NCI-H128 (cell line): Measurements from ENCODE around the gene CCDC183.
"Not testable (repeated sequence)": the region's sequence is repeated elsewhere in the genome, so short reads cannot be mapped to it uniquely, and the experiment has no call there.

Experiments used
- DNase-seq: peaks from one replicate; lab custom pipeline; 2025; ENCODE audit not compliant: unreplicated experiment; lab: John Stamatoyannopoulos, UW

CCDC183 gene

DNA sequence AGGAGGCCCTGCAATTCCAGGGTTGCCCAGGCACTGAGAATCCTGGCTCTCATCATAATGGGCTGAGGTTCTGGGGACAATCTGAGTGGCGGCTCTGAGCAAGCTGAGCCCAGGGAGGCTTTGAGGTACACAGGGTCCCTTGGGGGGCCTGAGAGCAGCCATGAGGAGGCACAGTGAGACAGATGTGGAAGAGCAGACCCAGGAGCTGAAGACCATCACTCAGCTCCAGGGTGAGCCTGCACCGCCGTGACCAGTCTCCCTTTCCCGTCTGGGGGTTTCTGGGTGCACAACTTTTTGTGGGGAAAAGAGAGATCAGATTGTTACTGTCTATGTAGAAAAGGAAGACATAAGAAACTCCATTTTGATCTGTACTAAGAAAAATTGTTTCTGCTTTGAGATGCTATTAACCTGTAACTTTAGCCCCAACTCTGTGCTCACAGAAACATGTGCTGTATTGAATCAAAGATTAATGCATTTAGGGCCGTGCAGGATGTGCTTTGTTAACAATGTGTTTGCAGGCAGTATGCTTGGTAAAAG lies at the start of gene CCDC183:
Gene CCDC183 (plus strand): TSS at position 101 of the 537 bp plus-strand sequence. CDS start 60 bp downstream, at position 161.
- DNase-seq = no peak

DNA sequence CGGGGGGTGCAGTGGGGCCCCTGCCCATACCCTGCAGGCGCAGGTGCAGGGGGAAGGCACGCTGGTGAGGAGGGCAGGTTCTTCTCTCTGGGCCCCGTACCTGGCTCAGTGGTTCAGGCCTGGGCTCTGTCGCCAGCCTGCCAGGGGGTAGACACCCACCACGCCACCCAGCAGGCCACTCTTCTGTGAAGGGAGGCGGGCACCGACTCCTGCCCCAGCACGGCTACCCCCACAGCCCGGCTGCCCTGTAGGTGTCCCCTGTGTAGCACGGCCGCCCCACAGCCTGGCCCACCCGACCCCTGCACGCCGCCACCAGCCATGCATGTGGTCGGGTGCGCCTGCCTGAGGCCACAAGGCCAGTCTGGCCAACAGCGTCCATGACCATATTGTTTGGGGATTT lies 49.5 kb upstream of the CCDC183 start:
- DNase-seq = no peak

DNA sequence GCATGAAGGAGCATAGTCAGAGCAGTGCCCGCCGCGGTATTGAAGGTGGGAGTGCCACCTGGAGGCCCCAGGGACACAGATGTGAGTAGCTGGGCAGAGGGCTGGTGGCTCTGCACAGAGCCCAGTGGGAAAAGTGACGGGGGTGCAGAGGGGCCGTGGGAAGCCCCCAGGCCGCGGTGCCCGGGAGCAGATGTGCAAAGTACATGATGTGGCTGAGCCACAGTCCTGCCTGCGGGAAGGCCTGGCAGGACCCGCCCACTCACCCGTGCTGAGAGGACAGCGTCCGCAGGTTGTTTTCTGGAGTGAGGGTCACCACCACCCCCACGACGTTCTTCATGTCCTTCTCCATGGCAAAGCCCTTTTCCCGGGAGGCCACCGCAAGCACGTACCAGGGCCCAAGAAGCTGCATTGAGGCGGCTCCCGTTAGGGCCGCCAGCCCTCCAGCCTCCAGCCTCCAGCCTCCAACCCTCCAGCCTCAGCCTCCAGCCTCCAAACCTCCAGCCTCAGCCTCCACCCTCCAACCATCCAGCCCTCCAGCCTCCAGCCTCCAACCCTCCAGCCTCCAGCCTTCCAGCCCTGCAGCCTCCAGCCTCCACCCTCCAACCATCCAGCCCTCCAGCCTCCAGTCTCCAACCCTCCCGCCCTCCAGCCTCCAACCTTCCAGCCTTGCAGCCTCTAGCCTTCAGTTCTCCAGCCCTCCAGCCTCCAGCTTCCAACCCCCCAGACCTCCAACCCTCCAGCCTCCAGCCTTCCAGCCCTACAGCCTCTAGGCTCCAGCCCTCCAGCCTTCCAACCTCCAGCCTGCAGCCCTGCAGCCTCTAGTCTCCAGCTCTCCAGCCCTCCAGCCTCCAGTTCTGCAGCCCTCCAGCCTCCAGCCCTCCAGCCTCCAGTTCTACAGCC lies 48.7 kb upstream of the CCDC183 start:
- DNase-seq = no peak

DNA sequence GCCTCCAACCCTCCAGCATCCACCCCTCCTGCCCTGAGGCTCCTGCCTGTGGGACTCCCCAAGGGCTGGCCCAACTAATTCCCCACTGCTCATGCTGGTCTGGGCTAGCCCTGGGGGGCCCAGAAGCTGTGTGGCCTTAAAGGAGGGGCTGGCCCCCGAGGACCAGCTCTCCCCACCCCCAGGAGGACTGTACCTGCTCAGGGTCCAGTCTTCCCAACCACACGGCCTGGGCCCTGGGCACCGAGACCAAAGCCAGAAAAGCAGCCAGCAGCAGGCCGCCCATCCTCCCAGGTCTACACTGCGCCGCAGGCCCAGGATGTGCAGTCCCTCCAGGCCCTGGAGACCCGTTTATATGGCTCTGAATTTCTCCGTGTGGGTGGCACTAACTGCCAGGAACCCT lies 47.9 kb upstream of the CCDC183 start, which contains the start of gene LCN6:
Gene LCN6 (minus strand): TSS at position 325 of the 400 bp plus-strand sequence. CDS start 42 bp downstream, at position 283.
- no peak for DNase-seq

DNA sequence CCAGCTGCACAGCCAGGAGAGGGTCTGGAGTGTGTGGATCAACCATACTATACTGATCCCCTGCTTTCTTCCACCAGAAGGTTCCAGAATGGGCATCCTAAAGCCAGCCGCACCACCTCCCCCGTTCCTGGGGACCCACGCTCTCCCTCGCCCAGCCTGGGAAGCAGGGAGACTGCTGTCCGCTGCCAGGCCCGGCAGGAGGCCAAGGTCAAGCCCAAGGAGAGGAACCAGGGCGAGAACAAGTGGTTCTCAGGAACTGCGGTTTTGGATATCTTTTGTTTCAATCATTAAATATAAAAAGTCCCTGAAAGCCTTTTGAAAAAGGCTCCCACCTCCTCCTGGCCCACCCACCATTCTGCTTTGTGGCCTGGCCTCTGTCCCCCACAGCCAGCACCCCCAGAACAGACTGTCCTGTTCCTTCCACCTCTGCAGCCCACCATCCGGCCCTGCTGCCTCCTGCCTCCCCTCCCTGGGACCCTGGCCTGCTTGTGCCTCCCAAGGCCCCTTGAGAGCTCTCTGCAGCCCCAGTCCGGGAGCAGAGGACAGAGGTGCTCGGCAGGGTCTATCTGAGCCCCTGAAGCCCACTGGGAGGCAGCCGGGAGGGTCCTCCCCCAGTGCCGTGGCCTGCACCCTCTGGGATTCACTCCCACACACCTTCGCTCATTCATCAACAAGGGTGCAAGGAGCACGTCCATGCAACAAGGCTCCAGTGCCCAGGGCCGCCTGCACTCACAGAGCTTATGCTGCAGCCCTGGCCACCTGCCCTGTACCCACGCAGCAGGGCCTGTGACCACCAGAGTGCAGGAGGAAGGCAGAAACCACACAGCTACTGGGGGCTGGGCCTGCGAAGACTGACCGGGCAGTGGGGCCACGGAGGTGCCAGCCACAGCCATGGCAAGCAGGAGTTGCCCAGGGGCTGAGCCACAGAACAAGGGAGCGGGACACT lies 47.2 kb upstream of the CCDC183 start:
- no peak for DNase-seq

DNA sequence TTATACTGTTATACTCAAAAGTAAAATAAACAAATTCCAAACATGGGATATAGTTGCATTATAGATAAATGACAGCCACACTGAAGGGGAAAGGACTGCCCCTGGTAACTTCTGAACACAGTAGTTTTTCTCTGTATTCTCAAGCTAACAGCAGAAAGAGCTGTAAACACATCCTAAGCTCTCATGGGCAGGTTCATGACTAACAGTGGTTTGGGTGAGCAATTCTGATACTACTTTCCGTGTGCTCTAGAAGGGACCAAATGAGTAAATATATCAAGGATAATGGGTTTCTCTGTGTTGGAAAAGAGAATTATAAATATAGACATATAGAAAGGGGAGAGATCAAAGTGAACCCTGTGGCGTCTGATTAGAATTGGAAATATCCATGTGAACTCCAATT lies 45.6 kb upstream of the CCDC183 start:
- DNase-seq = no peak

DNA sequence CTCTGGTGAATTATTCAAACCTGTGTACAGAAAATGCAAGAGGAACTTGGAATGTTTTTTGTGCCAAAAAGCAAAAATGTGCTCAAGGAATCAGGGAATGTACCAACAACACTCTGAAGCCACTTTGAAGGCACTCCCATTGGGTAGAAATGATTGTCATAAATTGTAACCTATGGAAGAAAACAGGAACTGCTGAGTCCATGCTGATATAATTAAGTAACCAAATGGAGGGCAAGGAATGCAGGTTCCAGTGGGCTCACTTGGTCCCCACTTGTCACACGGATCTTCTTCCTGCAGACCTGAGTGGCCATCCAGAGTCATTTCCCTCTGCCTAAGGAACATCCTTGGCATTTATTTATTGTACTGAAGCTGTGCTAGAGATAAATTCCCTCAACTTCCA lies 44.9 kb upstream of the CCDC183 start:
- no peak for DNase-seq

GRCh38 chr9:136751814-136752213 lies 44.3 kb upstream of the CCDC183 start:
- DNase-seq = no peak

GRCh38 chr9:136753371-136754058 lies 42.6 kb upstream of the CCDC183 start:
- DNase-seq = no peak

DNA sequence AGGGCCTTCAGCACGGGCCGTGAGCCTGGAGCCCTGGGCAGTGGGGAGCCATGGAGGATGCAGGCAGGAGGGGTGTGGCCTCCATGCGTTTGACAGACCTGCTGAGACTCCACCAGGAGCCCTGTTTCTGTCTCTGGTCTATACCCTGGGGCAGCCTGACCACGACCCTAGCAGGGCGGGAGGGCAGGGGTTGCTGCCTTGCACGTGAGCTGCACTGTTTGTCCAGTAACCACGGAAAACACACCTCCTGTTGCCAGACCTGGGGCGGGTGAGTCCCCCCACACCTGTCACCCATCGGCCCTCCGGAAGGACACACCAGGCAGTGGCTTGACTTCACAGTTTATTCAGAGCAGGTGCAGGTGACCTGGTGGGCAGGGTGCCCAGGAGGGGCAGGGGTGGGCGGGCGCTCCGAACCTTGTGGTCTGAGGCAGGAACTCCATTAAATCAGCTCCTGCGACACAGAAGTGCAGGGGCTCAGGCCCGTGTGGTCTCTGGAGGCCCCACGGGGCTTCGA lies 42.0 kb upstream of the CCDC183 start:
- no peak for DNase-seq

- DNase-seq = no peak
Observed at GRCh38 chr9:136754626-136755301, 41.4 kb upstream of the CCDC183 start.

DNA sequence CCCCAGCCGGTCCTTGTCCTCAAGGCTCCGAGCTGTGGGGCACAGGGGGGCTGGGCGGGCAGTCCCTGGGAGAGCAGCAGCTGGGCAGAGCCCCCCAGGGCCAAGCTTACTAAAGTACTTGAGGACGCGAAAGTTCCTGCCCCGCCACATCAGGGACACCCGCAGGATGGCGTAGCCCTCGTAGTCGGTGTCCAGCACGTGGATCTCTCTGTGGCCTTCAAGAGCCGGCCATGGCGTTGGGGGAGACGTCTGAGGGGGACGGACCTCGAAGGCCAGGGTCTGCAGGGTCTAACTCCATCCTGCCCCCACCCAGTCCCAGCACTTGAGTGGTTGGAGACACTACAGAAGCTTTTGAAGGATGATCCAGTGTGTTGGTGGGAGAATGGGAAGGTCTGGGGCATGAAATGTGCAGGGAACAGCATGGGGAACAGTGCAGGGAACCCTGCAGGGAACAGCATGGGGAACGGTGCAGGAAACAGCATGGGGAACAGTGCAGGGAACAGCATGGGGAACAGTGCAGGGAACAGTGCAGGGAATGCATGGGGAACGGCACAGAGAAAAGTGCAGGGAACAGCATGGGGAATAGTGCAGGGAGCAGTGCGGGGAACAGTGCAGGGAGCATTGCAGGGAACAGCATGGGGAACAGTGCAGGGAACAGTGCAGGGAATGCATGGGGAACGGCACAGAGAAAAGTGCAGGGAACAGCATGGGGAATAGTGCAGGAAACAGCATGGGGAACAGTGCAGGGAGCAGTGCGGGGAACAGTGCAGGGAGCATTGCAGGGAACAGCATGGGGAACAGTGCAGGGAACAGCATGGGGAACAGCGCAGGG lies 40.6 kb upstream of the CCDC183 start:
- not testable (repeated sequence) for DNase-seq

DNA sequence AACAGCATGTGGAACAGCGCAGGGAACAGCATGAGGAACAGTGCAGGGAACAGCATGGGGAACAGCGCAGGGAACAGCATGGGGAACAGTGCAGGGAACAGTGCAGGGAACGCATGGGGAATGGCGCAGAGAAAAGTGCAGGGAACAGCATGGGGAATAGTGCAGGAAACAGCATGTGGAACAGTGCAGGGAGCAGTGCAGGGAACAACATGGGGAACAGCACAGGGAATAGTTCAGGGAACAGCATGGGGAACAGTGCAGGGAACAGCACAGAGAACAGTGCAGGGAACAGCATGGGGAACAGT lies 40.1 kb upstream of the CCDC183 start:
- DNase-seq = no peak

DNA sequence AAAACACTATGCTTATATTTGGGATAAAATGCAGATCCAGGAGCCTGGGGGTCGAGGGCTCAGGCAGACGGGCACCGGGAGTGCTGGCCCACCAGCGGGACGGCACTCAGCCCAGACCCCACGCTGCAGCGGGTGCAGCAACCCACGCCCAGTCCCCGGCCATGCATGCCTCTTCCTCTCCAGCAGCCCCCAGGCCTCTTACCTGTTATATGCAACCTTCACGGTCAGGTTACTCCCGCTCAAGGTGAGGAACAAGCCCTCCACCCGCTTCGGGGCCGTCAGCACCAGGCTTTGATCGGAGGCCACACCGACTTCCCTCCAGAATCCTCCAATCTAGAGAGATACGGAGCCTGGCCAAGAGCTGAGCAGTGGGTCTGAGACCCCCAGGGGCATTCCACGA lies 39.3 kb upstream of the CCDC183 start:
- no peak for DNase-seq

- DNase-seq = no peak
Observed at GRCh38 chr9:136757328-136757727, 38.8 kb upstream of the CCDC183 start.

DNA sequence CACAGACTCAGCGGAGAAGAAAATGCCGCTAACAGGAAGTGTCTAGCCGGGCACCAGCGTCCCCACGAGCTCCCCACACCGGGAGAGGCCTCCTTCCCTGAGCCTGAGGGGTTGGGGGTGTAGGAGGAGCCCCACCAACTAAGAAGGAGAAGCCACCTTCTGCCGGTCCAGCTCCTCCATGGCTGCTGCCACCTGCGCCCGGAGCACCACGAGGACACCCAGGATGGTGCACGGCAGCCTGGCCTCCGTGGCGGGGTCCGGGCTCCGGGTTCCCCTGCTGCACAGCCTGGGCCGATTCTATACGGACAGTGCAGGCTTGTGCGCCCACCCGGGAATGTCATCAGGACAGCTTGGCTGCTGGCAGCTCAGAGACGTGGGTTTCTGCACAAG lies 38.4 kb upstream of the CCDC183 start:
- DNase-seq = no peak

GRCh38 chr9:136759001-136759400 lies 37.1 kb upstream of the CCDC183 start:
- DNase-seq = no peak

- no peak for DNase-seq
Observed at GRCh38 chr9:136759436-136760325, 36.5 kb upstream of the CCDC183 start.
